Stimulated activated effector memory CD8-positive, alpha-beta T cell treated with anti-CD3 and anti-CD28 coated beads, Interleukin-12 subunit alpha, Interleukin-12 subunit beta, amount 100 ng/mL, for 72 hours (primary cell): ENCODE results near the gene SP100.

ENCODE experiments used
- ATAC-seq: fragments of 150-1000 bp; cut with Tn5 transposase; 2 replicates; pipeline ENCODE4 v1.10.0; 2021
- DNase-seq, 2 donors: peaks; one replicate each; pipeline ENCODE4 v3.0.0; 2021 to 2022; ENCODE audit warnings: low spot score in 2 of 2
- H3K27ac Mint-ChIP-seq: one replicate; pipeline ENCODE4 v1.8.0; 2022; ENCODE audit warnings: mild to moderate bottlenecking, mixed read lengths
- H3K36me3 Mint-ChIP-seq: one replicate; pipeline ENCODE4 v1.8.0; 2022; ENCODE audit warnings: mild to moderate bottlenecking, mixed read lengths
- H3K4me1 Mint-ChIP-seq: one replicate; pipeline ENCODE4 v1.8.0; 2022; ENCODE audit warnings: mixed read lengths
- H3K4me3 Mint-ChIP-seq: one replicate; pipeline ENCODE4 v1.8.0; 2022; ENCODE audit warnings: mild to moderate bottlenecking, mixed read lengths
- H3K9me3 Mint-ChIP-seq: one replicate; pipeline ENCODE4 v1.8.0; 2022; ENCODE audit warnings: mixed read lengths

SP100 gene

DNA sequence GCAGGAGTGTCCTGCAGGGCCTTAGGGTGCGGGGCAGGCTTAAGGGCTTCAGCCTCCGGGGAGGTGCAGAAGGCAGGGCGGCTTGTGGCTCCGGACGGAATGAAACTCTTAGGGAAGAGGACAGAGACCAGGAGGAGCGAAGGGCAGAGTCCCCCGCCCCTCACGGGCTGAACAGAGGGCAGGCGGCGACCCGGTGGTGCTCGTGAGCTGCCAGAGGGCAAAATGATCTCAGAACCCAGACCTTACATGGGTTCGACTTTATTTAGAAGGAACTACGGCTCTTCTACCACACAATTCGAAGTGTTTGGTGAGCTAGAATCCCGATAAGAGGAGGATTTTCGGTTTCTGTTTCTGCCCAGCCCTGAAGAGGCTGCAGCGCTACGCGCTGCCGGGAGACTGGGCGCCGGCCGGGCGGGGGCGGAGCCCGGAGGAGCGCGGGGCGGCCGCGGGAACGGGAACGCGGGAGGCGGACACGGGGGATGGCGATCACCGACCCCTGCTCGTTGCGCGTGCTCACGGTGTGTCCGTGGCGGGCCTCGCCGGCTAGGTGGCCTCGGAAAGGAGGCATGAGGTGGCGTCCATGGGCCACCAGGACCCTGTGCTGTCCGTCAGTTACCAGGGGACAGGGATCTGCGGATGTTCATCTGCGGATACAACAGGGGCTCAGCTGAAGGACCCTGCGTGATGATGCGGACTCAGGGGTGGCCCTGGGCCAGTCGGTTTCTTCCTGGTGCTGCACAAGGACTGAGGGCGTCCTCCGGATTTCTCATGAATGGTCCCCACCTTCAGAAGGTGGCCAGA is 4.2 kb upstream of the SP100 start:
- H3K9me3 Mint-ChIP-seq, result no peaks in the 10 kb centered on the region
- peaks cover 62% of the 10 kb centered on the region for H3K4me1 Mint-ChIP-seq
- ATAC-seq (peak; percentile 80), DNase-seq (peak; percentile 53 to 81)
- peaks cover 11% of the 10 kb centered on the region for H3K36me3 Mint-ChIP-seq
- H3K27ac Mint-ChIP-seq, result peak overlapping the region; percentile 100
- H3K4me3 Mint-ChIP-seq, result peak overlapping the region; percentile 100

DNA sequence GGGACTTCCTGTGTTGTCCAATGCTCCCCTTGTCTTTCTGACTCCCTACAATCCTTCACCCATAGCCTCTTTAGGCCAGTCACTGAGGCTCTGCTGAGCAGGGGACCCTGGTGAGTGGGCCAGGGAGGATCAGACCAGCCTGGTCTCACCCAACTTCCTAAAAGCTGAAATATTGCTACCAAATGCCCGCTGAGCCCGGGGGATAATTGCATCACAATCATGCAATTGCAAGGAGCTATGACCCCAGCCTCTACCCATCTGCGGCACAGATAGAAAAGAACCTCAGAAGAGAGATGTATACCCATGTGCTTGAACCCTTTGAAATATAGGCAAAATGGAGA is 3.7 kb upstream of the SP100 start:
- Mint-ChIP-seq H3K36me3 (peaks cover 11% of the 10 kb centered on the region), H3K27ac (peak overlapping the region; percentile 100), H3K9me3 (no peaks in the 10 kb centered on the region), H3K4me3 (peak overlapping the region; percentile 100), H3K4me1 (peaks cover 61% of the 10 kb centered on the region)
- no peak for ATAC-seq
- no peak for DNase-seq

DNA sequence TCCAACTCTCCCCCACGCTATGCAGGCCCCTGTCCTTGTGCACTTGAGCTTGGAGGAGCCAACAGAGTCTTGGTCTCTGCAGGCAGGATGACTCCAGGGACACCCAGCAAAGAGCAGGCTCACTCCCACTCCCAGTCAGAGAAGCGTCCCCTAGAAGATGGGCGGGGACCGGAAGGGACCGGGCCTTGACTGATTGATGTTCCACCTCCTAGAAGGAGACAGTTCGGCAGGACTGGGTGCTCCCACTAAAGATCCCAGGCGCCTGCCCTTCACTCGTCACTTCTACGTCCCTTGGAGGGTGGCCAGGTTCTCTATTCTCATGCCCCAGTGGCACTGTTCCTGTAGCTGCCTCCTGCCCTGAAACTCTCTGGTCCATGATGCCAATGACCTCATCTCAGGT is 3.2 kb upstream of the SP100 start:
- H3K4me3 Mint-ChIP-seq, result peak overlapping the region; percentile 100
- DNase-seq (no peak), ATAC-seq (no peak)
- peaks cover 57% of the 10 kb centered on the region for H3K4me1 Mint-ChIP-seq
- H3K36me3 Mint-ChIP-seq, result peaks cover 14% of the 10 kb centered on the region
- H3K9me3 Mint-ChIP-seq, result no peaks in the 10 kb centered on the region
- peak overlapping the region; percentile 100 for H3K27ac Mint-ChIP-seq

DNA sequence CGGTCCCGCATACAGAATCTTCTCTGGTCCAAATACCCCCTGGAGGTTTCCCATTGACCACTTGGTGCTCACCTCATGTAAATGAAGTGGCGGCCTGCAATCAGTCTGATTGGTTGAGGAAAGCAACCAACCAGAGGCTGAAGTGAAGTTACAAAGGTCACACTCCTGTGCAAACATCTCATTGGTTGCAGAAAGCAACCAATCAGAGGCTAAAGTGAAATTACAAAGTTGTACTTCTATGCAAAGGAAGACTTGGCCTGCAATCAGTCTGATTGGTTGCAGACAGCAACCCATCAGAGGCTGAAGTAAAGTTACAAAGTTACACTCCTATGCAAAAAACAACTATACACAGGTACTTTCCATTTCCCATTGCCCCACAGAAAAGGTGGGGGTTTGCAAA is 2.5 kb upstream of the SP100 start:
- ATAC-seq, result no peak
- DNase-seq, result no peak
- no peaks in the 10 kb centered on the region for H3K9me3 Mint-ChIP-seq

DNA sequence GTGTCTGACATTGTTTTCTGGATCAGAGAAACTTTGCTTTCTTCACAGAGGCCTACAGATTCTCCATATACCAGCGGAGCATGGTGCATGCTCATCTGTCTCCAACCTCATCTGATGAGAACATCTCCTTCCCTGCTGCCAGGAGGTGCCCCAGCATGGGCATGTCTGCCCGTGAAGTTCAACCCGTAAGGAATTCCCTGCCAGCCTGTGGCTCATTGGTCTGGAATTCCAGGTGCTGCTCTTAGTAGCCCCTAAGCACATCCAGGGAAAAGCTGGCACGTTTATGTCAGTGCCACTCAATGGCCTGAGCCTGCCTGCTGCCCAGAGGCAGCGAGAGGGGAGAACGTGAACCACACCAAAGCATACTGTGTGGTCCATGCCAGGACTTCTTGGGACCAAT is 1.7 kb upstream of the SP100 start:
- no peak for DNase-seq
- H3K36me3 Mint-ChIP-seq, result peaks cover 29% of the 10 kb centered on the region
- H3K4me3 Mint-ChIP-seq, result peak overlapping the region; percentile 22

More for the DNA sequence above, 2.5 kb upstream of the SP100 start:
- no peak overlapping the region for H3K27ac Mint-ChIP-seq
- peaks cover 58% of the 10 kb centered on the region for H3K4me1 Mint-ChIP-seq
- peak overlapping the region; percentile 100 for H3K4me3 Mint-ChIP-seq
- peaks cover 20% of the 10 kb centered on the region for H3K36me3 Mint-ChIP-seq

DNA sequence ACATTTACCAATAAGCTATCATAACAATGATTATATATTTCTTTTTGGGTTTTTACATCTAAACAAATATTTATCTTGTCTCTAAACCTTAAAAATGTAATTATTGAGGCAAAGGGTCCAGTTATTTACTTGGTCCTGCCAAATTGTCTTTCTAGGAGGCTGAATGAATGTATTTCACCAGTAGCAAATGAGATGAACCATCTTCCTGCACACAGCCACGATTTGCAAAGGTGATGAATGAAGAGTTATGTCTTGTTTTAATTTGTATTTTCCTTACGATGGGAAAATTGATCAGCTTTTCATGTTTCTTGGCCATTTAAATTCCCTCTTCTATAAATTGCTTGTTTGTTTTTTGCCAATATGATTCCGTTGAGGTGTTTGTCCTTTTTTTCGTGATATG is 1.4 kb downstream of the SP100 start:
- Mint-ChIP-seq H3K36me3 (peaks cover 49% of the 10 kb centered on the region), H3K27ac (peak overlapping the region; percentile 29), H3K4me3 (peak overlapping the region; percentile 86), H3K9me3 (no peaks in the 10 kb centered on the region), H3K4me1 (peaks cover 78% of the 10 kb centered on the region)
- DNase-seq (no peak), ATAC-seq (no peak)

More for the DNA sequence above, 1.7 kb upstream of the SP100 start:
- Mint-ChIP-seq H3K9me3 (no peaks in the 10 kb centered on the region), H3K4me1 (peaks cover 66% of the 10 kb centered on the region), H3K27ac (peak overlapping the region; percentile 97)
- no peak for ATAC-seq

DNA sequence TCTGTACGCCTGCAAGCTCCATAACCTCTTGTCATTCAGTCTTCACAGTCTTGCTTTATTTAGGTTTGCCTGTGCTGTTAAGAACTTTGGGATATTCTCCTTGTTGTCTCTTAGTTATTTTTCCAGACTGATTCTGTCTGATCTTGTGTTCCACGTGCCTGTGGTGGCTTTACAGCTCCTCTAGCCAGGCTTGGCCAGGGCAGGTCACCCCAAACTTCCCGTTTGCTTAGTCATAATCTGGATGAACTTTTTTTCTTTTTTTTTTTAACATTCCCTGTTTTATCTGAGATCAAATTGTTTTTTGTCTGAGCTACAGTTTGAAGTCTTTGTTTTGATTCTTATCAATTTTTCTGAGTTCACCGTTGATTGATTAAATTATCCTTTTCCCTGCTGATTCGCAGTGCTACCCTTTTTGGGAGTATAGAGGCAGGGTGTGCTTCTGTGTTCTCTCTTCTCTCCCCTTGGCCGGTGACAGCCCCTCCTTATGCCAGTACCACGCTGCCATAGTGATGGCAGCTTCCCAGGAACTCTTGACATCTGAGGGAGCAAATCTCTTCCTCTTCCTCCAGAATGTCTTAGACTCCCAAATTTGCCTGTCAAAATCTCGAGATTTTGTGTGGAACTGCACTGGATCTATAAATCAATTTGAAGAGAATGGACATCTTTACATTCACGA is 2.5 kb downstream of the SP100 start:
- Mint-ChIP-seq H3K9me3 (no peaks in the 10 kb centered on the region), H3K4me3 (peak overlapping the region; percentile 86), H3K36me3 (peaks cover 54% of the 10 kb centered on the region), H3K27ac (peak overlapping the region; percentile 88), H3K4me1 (peaks cover 76% of the 10 kb centered on the region)
- DNase-seq, result no peak
- no peak for ATAC-seq

DNA sequence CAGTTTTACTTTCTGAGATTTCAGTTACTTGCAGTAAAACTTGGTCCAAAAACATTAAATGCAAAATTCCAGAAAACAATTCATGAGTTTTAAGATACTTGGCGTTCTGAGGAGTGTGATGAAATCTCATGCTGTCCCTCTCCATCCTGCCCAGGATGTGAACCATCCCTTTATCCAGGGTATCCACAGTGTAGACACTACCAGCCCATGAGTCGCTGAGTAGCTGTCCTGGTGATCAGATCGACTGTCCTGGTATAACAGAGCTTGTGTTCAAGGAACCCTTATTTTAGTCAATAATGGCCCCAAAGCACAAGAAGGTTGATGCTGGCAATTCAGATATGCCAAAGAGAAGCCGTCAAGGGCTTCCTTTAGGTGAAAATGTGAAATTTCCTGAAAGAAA is 3.2 kb downstream of the SP100 start:
- Mint-ChIP-seq H3K4me1 (peaks cover 78% of the 10 kb centered on the region), H3K4me3 (peak overlapping the region; percentile 86), H3K36me3 (peaks cover 61% of the 10 kb centered on the region), H3K27ac (peak overlapping the region; percentile 88), H3K9me3 (no peaks in the 10 kb centered on the region)
- DNase-seq (no peak), ATAC-seq (no peak)

DNA sequence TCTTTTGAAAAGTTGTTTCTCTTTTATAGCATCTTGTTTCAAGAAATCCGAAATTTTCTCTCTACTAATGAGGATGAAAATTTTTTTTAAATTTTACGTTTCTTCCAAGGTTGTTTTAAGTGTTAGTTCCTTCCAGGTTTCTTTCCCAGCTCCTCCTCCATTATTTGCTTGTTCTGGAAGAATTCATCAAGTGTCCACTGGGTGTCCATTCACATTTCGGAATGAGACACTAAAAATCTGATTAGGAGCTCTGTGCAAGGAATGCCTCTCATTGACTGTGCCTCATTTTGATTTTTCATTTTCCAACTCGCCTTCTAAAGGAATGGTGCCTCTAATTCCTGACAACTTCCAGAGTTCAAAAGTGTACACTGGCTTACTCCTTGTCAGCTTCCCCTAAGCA is 6.1 kb downstream of the SP100 start:
- Mint-ChIP-seq H3K9me3 (no peaks in the 10 kb centered on the region), H3K4me3 (peak overlapping the region; percentile 0), H3K4me1 (peaks cover 85% of the 10 kb centered on the region), H3K36me3 (peaks cover 75% of the 10 kb centered on the region), H3K27ac (peak overlapping the region; percentile 44)
- DNase-seq, result no peak
- ATAC-seq, result no peak

DNA sequence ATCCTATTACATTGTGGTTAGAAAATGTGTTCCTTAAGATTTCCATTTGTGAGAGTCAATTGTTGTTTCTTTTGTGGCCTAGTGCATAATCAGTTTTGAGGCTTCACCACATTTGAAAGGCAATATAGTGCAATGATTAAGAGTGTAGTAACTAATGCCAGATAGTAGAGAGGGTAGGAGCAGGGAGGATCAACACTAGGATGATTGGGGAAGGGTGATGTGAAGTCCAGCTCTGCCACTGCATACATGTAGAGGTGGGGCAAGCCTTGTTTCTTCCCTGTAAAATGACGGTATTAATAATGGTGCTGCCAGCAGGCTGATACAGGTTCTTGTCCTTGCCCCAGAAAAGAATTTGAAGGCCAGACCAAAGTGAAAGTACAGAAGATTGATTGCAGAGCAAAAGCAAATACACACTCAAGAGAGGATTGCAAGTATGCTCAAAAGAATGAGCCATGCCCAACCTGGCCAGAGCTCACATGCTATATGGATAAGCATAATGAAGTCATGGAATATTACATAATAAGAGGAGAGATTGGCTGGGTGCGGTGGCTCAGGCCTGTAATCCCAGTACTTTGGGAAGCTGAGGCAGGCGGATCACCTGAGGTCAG is 8.0 kb downstream of the SP100 start:
- Mint-ChIP-seq H3K9me3 (peaks cover 3% of the 10 kb centered on the region), H3K4me3 (peak overlapping the region; percentile 41), H3K4me1 (peaks cover 83% of the 10 kb centered on the region), H3K27ac (peak overlapping the region; percentile 50), H3K36me3 (peaks cover 79% of the 10 kb centered on the region)
- ATAC-seq (no peak), DNase-seq (no peak)

DNA sequence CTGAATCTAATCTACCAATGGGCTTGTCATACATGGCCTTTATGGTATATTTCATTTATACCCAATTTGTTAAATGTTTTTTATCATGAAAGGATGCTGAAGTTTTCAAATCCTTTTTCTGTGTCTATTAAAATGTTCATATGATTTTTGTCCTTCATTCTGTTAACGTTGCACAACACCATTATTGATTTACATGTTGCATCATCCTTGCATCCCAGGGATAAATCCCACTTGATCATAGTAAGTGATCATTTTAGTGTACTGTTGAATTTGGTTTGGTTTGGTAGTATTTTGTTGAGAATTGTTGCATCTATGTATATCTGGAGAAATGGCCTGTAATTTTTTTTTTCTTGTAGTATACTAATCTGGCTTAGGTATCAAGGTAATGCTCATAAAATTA is 9.4 kb downstream of the SP100 start:
- Mint-ChIP-seq H3K27ac (peak overlapping the region; percentile 71), H3K9me3 (peaks cover 8% of the 10 kb centered on the region), H3K4me1 (peaks cover 81% of the 10 kb centered on the region)

DNA sequence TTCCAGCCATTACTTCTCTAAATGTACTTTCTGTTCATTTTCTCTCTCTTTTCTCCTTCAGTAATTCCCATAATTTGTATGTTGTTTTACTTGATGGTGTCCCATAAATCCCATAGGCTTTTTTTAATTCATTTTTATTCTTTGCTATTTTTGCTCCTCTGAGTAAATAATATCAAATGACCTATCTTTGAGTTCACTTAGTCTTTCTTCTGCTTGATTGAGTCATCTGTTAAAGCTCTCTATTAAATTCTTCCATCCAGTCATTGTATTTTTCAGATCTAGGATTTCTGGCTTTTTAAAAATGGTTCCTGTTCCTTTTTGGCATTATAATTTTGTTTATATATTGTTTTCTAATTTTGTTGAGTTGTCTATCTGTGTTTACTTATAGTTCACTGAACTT is 13.5 kb downstream of the SP100 start:
- Mint-ChIP-seq H3K4me1 (peaks cover 68% of the 10 kb centered on the region), H3K4me3 (no peak overlapping the region), H3K9me3 (peaks cover 8% of the 10 kb centered on the region), H3K27ac (no peak overlapping the region), H3K36me3 (peaks cover 62% of the 10 kb centered on the region)
- no peak for ATAC-seq
- DNase-seq, result no peak

More for the DNA sequence above, 9.4 kb downstream of the SP100 start:
- DNase-seq (no peak), ATAC-seq (no peak)
- Mint-ChIP-seq H3K36me3 (peaks cover 83% of the 10 kb centered on the region), H3K4me3 (peak overlapping the region; percentile 5)

DNA sequence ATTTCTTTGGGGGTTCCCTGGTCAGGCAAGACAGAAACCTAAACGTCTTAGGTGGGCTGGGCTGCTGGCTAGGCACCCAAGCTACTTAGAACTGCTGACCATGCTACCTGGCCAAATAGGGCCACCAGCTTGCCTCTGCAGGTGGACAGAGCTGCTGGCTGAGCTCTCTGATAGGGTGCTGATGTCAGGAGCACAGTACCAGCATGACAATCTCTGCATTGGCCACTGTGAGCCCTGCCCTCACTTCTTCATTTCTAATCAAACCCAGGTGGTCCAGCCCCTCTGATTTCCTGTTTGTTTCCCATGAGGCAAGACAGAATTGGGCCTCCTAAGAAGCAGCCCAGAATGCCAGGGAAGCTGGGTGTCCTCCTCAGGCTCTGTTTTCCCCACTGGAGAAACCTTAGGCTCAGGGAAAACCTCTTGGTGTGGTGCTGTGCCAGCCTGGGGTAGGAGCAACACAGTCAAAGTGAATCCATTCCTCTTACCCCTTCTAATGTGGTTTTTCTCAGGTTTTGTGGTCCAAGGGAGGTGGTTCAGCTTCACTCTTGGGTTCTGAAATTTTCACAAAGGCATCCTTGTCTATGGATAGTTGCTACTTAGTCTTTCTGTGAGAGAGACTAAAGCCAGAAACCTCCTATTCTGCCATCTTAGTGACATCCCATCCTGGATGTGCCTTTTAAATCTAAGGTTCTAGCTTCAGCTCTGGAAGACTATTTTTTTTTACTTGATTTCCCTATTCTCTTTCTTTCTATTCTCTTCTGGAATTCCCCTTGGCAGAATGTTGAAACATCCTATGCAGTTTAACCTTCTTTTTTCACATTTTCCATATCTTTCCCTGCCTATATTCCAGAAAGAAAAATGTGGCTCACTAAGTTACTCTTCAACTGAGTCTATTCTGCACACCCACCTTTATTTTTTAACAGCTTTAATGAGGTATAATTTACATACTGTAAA is 15.2 kb downstream of the SP100 start:
- Mint-ChIP-seq H3K27ac (peak overlapping the region; percentile 77), H3K9me3 (peaks cover 8% of the 10 kb centered on the region), H3K4me1 (peaks cover 66% of the 10 kb centered on the region), H3K36me3 (peaks cover 52% of the 10 kb centered on the region), H3K4me3 (peak overlapping the region; percentile 23)
- ATAC-seq, result peak; percentile 63
- no peak for DNase-seq

DNA sequence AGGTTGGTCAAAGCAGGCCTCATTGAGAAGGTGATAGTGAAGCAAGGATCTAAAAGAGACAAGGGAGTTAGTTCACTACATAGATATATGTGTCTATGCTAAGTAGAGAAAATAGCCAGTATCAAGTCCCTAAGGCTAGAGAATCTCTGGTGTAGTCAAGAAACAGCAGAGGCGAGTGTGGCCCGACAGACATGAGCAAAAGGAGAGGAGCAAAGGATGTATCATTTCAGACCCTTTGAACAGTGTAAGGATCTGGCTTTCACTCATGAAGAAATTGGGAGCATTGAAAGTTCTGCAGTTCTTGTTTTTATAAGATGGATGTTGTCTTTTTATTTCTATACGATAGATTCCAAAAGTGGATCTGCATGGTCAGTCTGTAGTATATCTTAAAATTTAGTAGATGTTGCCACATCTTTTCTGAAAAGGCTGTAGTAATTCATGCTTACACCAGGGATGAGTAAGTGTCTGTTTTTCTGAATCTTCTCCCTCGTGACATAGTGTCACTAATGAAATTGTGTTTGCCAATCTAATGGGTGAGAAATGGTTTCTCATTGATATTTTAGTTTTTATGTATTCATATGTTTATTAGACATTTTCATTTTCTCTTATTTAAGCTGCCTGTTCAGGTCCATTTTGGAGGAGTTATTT is 18.8 kb downstream of the SP100 start:
- Mint-ChIP-seq H3K9me3 (peaks cover 3% of the 10 kb centered on the region), H3K4me1 (peaks cover 52% of the 10 kb centered on the region), H3K36me3 (peaks cover 50% of the 10 kb centered on the region), H3K27ac (peak overlapping the region; percentile 27), H3K4me3 (no peak overlapping the region)
- ATAC-seq, result peak; percentile 61
- DNase-seq, result no peak
